GM19468 (cell line): Measurements from ENCODE around the gene EIF4G3.
"Not testable (repeated sequence)": the region's sequence is repeated elsewhere in the genome, so short reads cannot be mapped to it uniquely, and the experiment has no call there.

ENCODE experiments used
- ATAC-seq: cut with Tn5 transposase; IDR thresholded peaks from one replicate; pipeline ENCODE4 v1.9.1; 2021; ENCODE audit warnings: mild to moderate bottlenecking, moderate library complexity, moderate number of reproducible peaks; ENCODE audit not compliant: unreplicated experiment; ENCODE audit errors: extremely low read depth

The EIF4G3 gene

GRCh38 chr1:20789598-20789997 lies 387.1 kb downstream of the EIF4G3 start:
- ATAC-seq, result not testable (repeated sequence)

GRCh38 chr1:20787840-20788795 lies 388.6 kb downstream of the EIF4G3 start:
- ATAC-seq, result no peak

GRCh38 chr1:20787029-20787839 lies 389.5 kb downstream of the EIF4G3 start, which contains the start of gene HP1BP3:
Gene HP1BP3, minus strand, starts transcription at chr1:20787307. Its CDS starts 6,867 bp downstream, at chr1:20780440.
- ATAC-seq, result peak; percentile 14

DNA sequence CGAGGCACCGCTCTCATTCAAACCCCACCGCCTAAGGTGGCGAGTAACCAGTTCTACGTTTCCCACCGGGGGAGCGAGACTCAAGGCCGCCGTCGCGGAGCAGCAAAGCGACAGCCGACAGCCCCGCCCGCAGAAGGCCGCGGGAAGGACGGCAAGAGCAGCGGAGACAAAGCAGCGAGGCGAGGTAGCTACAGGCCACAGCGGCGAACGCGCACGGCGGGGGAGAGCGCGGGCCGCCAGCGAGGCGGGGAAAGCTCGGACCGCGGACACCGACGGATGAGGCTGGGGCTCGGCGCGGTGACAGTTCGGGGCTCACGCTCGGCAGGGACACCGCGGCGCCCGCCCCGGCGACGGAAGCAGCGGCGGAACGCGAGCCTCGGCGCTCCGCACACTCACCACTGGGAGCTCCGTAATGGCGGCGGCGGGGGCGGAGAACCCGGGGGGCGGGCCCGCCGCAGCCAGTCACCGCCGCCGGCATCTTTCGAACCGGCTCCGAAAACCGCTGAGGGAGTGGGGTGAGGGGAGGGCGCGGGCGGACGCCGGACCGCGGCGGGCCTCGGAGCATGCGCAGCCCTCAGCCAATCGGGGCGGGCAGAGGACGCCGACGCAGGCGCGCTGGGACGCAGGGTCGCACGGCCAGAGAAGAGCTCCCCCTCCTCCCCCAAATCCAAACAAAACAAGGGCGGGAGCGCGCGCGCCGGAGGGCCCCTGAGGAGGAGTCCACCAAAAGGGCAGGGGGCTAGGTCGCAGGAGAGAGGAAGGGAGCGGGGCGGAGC lies 390.3 kb downstream of the EIF4G3 start:
- ATAC-seq, result peak; percentile 65

DNA sequence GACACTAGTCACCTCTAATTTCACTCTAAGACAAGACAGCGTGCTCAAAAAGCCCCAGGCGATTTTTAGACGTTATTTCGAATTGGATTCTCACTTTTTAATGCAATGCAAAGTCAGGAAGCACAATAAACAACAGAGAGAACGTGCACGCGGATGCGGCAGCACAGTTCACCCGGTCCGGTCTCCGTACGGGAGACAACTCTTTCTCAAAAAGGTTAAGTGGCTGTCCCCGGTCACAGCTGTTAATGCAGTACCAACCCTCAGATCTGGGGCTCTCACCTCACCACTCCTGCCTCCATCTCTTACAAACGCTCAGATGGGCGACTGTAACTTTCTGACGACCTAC lies 390.8 kb downstream of the EIF4G3 start:
- no peak for ATAC-seq

DNA sequence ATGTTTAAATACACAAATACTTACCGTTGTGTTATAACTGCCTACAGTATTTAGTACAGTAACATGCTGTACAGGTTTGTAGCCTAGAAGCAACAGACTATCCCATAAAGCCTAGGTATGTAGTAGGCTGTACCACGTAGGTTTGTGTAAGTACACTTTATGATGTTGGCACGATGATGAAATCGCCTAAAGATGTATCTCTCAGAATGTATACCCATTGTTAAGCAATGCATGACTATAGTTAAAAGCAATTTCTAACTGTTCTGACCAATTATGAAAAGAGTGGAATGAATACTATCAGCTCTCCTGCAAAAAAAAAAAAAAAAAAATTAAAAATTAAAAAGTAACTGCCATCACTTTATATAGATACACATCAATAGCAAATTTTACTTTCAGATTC lies 401.0 kb downstream of the EIF4G3 start:
- ATAC-seq, result no peak

DNA sequence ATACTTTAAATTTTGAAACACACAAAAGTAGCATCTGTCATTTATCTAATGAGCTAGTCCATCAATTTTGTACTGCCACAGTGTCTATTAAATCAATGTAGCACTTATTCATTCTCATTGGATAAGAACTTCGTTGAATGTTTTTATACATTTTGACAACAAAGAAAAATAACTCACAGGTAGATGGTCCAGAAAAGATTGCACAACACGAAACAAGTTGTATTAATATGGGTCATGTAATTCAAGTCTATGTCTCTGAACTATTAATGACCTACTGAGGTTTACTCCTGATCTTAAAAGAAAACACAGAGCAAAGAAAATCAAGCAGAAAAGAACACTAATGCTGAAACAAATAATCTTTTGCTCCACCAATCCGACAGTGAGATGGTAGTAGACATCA lies 404.9 kb downstream of the EIF4G3 start:
- no peak for ATAC-seq

- ATAC-seq, result no peak
These were observed 406.2 kb downstream of the EIF4G3 start for GRCh38 chr1:20770314-20771087.

DNA sequence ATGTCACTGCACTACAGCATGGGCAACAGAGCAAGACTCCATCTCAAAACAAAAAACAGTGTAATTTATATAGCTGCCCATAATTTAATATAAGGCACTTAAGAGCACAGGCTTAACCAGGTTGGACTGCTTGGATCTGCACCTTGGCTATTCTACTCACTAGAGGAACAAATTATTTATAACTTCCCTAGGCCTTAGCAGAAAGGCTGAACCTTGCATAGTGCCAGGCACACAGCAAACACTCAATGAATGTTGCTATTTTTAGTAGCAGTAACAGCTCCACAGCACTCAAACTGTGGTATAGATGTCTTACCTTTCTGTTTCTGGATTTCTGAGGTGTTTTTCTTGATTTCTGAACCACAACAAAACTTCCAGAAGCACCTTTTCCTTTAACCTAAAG lies 409.4 kb downstream of the EIF4G3 start:
- ATAC-seq, result no peak

- ATAC-seq, result no peak
These were observed 413.3 kb downstream of the EIF4G3 start for GRCh38 chr1:20763417-20763816.

DNA sequence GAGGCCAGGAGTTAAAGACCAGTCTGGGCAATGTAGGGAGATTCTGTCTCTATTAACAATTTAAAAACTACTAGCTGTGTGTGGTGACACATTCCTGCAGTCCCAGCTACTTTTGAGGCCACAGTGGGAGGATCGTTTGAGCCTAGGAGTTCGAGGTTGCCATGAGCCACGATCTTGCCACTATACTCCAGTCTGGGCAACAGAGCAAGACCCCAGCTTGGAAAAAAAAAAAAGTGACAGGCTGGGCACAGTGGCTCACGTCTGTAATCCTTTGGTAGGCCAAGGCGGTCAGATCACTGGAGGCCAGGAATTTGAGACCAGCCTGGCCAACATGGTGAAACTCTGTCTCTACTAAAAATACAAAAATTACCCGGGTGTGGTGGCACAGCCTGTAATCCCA lies 416.4 kb downstream of the EIF4G3 start:
- ATAC-seq, result no peak
